ENCODE data around the gene PIAS1. TPM values are rescaled to one million over a fixed set of nuclear protein-coding genes. Genes with fewer than 3 reads are reported as not detected.

The PIAS1 gene
- total RNA-seq, 2 experiments from 2014 or later, result 44.1 to 59.0 TPM

- Histone ChIP-seq H4K20me1 (ENCODE audit: insufficient read depth, low read length) (no peaks in the 10 kb centered on the region), H3K79me2 (ENCODE audit: insufficient read depth, low read depth, low read length) (no peaks in the 10 kb centered on the region), H3K4me2 (ENCODE audit: low read length) (no peak overlapping the region), H2AFZ (ENCODE audit: low read length) (no peak overlapping the region), H3K9me2 (ENCODE audit: insufficient read depth, low read length) (no peaks in the 10 kb centered on the region), H3K36me3 (ENCODE audit: insufficient read depth, low read length) (no peaks in the 10 kb centered on the region), H3K4me3 (ENCODE audit: low read depth, low read length, poor library complexity, severe bottlenecking) (no peak overlapping the region), H3K9me3 (ENCODE audit: low read length) (no peaks in the 10 kb centered on the region), H3K4me1 (ENCODE audit: insufficient read depth, low read length, poor library complexity, severe bottlenecking) (peaks cover 12% of the 10 kb centered on the region), H3K27ac (ENCODE audit: low read depth, low read length, poor library complexity, severe bottlenecking) (no peak overlapping the region)
- POLR2A ChIA-PET, result no interaction called here
- no TSS peak for BruUV-seq (replicated peaks)
- no peak for DNase-seq (ENCODE audit: low spot score)
- CTCF ChIA-PET (ENCODE audit: unreplicated experiment), result no interaction called here
- no peak for TF ChIP-seq EZH2phosphoT487 (IDR thresholded peaks at IDR 0.05; ENCODE audit: borderline replicate concordance, low read depth, low read length)
- no peak for TF ChIP-seq CTCF (conservative IDR thresholded peaks at IDR 0.05; ENCODE audit: low read length)
- intact Hi-C loops (cut with micrococcal nuclease; ENCODE audit: unreplicated experiment), result no loop called here
These were observed 180.9 kb downstream of the PIAS1 start for GRCh38 chr15:68235022-68235421.

- Histone ChIP-seq H3K79me2 (ENCODE audit: insufficient read depth, low read depth, low read length) (no peaks in the 10 kb centered on the region), H2AFZ (ENCODE audit: low read length) (no peak overlapping the region), H3K4me1 (ENCODE audit: insufficient read depth, low read length, poor library complexity, severe bottlenecking) (no peaks in the 10 kb centered on the region), H3K9me3 (ENCODE audit: low read length) (0 out of 2 replicates have a peak, but pooled peaks cover under 1% of the 10 kb centered on the region), H4K20me1 (ENCODE audit: insufficient read depth, low read length) (no peaks in the 10 kb centered on the region), H3K4me2 (ENCODE audit: low read length) (no peak overlapping the region), H3K4me3 (ENCODE audit: low read depth, low read length, poor library complexity, severe bottlenecking) (no peak overlapping the region), H3K27ac (ENCODE audit: low read depth, low read length, poor library complexity, severe bottlenecking) (no peak overlapping the region), H3K36me3 (ENCODE audit: insufficient read depth, low read length) (no peaks in the 10 kb centered on the region), H3K9me2 (ENCODE audit: insufficient read depth, low read length) (no peaks in the 10 kb centered on the region)
- CTCF ChIA-PET (ENCODE audit: unreplicated experiment), result no interaction called here
- no TSS peak for BruUV-seq (replicated peaks)
- no peak for DNase-seq (ENCODE audit: low spot score)
- POLR2A ChIA-PET, result no interaction called here
- intact Hi-C loops (cut with micrococcal nuclease; ENCODE audit: unreplicated experiment), result no loop called here
- TF ChIP-seq EZH2phosphoT487 (IDR thresholded peaks at IDR 0.05; ENCODE audit: borderline replicate concordance, low read depth, low read length) (no peak), CTCF (conservative IDR thresholded peaks at IDR 0.05; ENCODE audit: low read length) (no peak)
These were observed 184.9 kb downstream of the PIAS1 start for GRCh38 chr15:68239025-68239424.

GRCh38 chr15:68241088-68241935, 187.2 kb downstream of the PIAS1 start:
- ChIA-PET CTCF (ENCODE audit: unreplicated experiment) (no interaction called here), POLR2A (interaction anchor here (0.6 kb wide), 1 partner anchor 10 kb away, joined by 3 read pairs; no protein-coding TSS in a partner anchor)
- no peak overlapping the region for H3K4me3 ChIP-seq (ENCODE audit: low read depth, low read length, poor library complexity, severe bottlenecking)
- intact Hi-C loops (cut with micrococcal nuclease; ENCODE audit: unreplicated experiment), result no loop called here
- TF ChIP-seq CTCF (conservative IDR thresholded peaks at IDR 0.05; ENCODE audit: low read length) (no peak), EZH2phosphoT487 (IDR thresholded peaks at IDR 0.05; ENCODE audit: borderline replicate concordance, low read depth, low read length) (no peak)
- H3K9me2 ChIP-seq (ENCODE audit: insufficient read depth, low read length), result no peaks in the 10 kb centered on the region
- no peak for DNase-seq (ENCODE audit: low spot score)
- no peaks in the 10 kb centered on the region for H3K36me3 ChIP-seq (ENCODE audit: insufficient read depth, low read length)
- 0 out of 2 replicates have a peak, but pooled peaks cover 5% of the 10 kb centered on the region for H3K9me3 ChIP-seq (ENCODE audit: low read length)
- H4K20me1 ChIP-seq (ENCODE audit: insufficient read depth, low read length), result no peaks in the 10 kb centered on the region
- BruUV-seq (replicated peaks), result no TSS peak
- no peak overlapping the region for H3K4me2 ChIP-seq (ENCODE audit: low read length)
- H3K4me1 ChIP-seq (ENCODE audit: insufficient read depth, low read length, poor library complexity, severe bottlenecking), result no peaks in the 10 kb centered on the region
- H2AFZ ChIP-seq (ENCODE audit: low read length), result no peak overlapping the region
- H3K27ac ChIP-seq (ENCODE audit: low read depth, low read length, poor library complexity, severe bottlenecking), result no peak overlapping the region
- no peaks in the 10 kb centered on the region for H3K79me2 ChIP-seq (ENCODE audit: insufficient read depth, low read depth, low read length)
